ENCODE data around the gene SFRP4.
A peak's percentile ranks its signal among the peaks of the same experiment; 100 is the strongest.

Gene SFRP4

GRCh38 chr7:37924491-37925041, 7.9 kb upstream of the SFRP4 start:
- no peak for DNase-seq (ENCODE audit: low read depth)

- no peak for DNase-seq (ENCODE audit: low read depth)
Observed at GRCh38 chr7:37923996-37924395, 7.4 kb upstream of the SFRP4 start.

- DNase-seq (ENCODE audit: low read depth) = no peak
Observed at GRCh38 chr7:37921876-37922275, 5.3 kb upstream of the SFRP4 start.

- DNase-seq (ENCODE audit: low read depth) = no peak
Observed at GRCh38 chr7:37920849-37921805, 4.5 kb upstream of the SFRP4 start.

- no peak for DNase-seq (ENCODE audit: low read depth)
Observed at GRCh38 chr7:37920305-37920848, 3.8 kb upstream of the SFRP4 start, which contains the start of gene EPDR1. EPDR1 (plus strand) TSS chr7:37920640; CDS start chr7:37920940, 300 bp downstream.

- no peak for DNase-seq (ENCODE audit: low read depth)
Observed at GRCh38 chr7:37918526-37918925, 1.9 kb upstream of the SFRP4 start.

GRCh38 chr7:37916017-37916672, 472 bp downstream of the SFRP4 start:
- DNase-seq (ENCODE audit: low read depth) = no peak

- DNase-seq (ENCODE audit: low read depth) = no peak
Observed at GRCh38 chr7:37915438-37915837, 1.2 kb downstream of the SFRP4 start.

GRCh38 chr7:37912756-37913155, 3.9 kb downstream of the SFRP4 start:
- DNase-seq (ENCODE audit: low read depth) = no peak

GRCh38 chr7:37908221-37908788, 8.3 kb downstream of the SFRP4 start:
- DNase-seq (ENCODE audit: low read depth) = peak; percentile 47

- peak; percentile 57 for DNase-seq (ENCODE audit: low read depth)
Observed at GRCh38 chr7:37901890-37902524, 14.6 kb downstream of the SFRP4 start.

- DNase-seq (ENCODE audit: low read depth) = peak; percentile 52
Observed at GRCh38 chr7:37901236-37901827, 15.3 kb downstream of the SFRP4 start.

GRCh38 chr7:37899712-37900247, 16.8 kb downstream of the SFRP4 start:
- no peak for DNase-seq (ENCODE audit: low read depth)

- no peak for DNase-seq (ENCODE audit: low read depth)
Observed at GRCh38 chr7:37894671-37895070, 21.9 kb downstream of the SFRP4 start.

- DNase-seq (ENCODE audit: low read depth) = no peak
Observed at GRCh38 chr7:37893359-37893758, 23.3 kb downstream of the SFRP4 start.

GRCh38 chr7:37882086-37882485, 34.5 kb downstream of the SFRP4 start:
- no peak for DNase-seq (ENCODE audit: low read depth)

Measured in iris pigment epithelial cell (primary cell).